Breast epithelium (tissue), 4 donors: ENCODE measurements around the gene CCDC78. TPM values are rescaled to one million over a fixed set of nuclear protein-coding genes. Genes with fewer than 3 reads are reported as not detected.

Source experiments
- DNase-seq, 2 donors: peaks; one replicate each; pipeline ENCODE4 v3.0.0-alpha.2; 2019; ENCODE audit warnings: low spot score in 2 of 2
- H3K27ac ChIP-seq, 2 donors: fragments of 200-600 bp; sonication (generic) in 1 of 2; one replicate each; pipeline ENCODE4 v1.5.1; 2016 to 2019; ENCODE audit warnings: mild to moderate bottlenecking in 1 of 2
- H3K27me3 ChIP-seq, 2 donors: fragments of 200-600 bp; sonication (generic) in 1 of 2; one replicate each; pipeline versions ENCODE4 v1.5.1 to v1.6.0; 2017 to 2019; ENCODE audit warnings: control low read depth in 1 of 2, mild to moderate bottlenecking in 1 of 2
- H3K36me3 ChIP-seq: fragments of 200-600 bp; one replicate; pipeline ENCODE4 v1.5.1; 2019
- H3K4me1 ChIP-seq, 2 donors: fragments of 200-600 bp; sonication (generic); one replicate each; pipeline ENCODE4 v1.5.1; 2016 to 2019; ENCODE audit warnings: control low read depth in 1 of 2
- H3K4me3 ChIP-seq, 3 donors: fragments of 200-600 bp; sonication (generic); 1 replicate in 2 of 3; 2 replicates in 1 of 3; pipeline ENCODE4 v1.5.1; 2016 to 2019; ENCODE audit warnings: mild to moderate bottlenecking in 3 of 3, moderate library complexity in 2 of 3
- H3K9me3 ChIP-seq, 2 donors: fragments of 200-600 bp; sonication (generic) in 1 of 2; one replicate each; pipeline ENCODE4 v1.5.1; 2016 to 2019; ENCODE audit warnings: control low read depth in 1 of 2
- POLR2A ChIP-seq: fragments of 450-650 bp; IDR thresholded peaks from one replicate; pipeline ENCODE4 v1.6.1; 2016; ENCODE audit warnings: antibody characterized with exemption, mild to moderate bottlenecking, moderate library complexity
- POLR2AphosphoS5 ChIP-seq, 3 donors: sonication (generic); formaldehyde crosslinking; IDR thresholded peaks; one replicate each; pipeline ENCODE4 v1.6.1; 2017; ENCODE audit warnings: antibody characterized with exemption in 3 of 3
- intact Hi-C: fragments of 100-400 bp; cut with DNase I; formaldehyde crosslinking; loops from one replicate; pipeline ENCODE4 v1.15.1; 2023; ENCODE audit warnings: low total_unique reads
- total RNA-seq, 3 donors: library from RNA; depleted of rRNA; stranded (reverse); fragments of >200 nt; gene quantifications; one replicate each; pipeline ENCODE4 v1.1.0, GENCODE V29; 2016
- TF ChIP-seq, protein P1 (sequence below), 3 donors: fragments of 450-650 bp; IDR thresholded peaks; one replicate each; pipeline ENCODE4 v1.5.1; 2016 to 2017; ENCODE audit warnings: antibody characterized with exemption in 3 of 3, mild to moderate bottlenecking in 3 of 3, moderate library complexity in 3 of 3

The CCDC78 gene
- total RNA-seq, 3 donors from 2014 or later: 0.48 to 2.9 (median 2.6) TPM

DNA sequence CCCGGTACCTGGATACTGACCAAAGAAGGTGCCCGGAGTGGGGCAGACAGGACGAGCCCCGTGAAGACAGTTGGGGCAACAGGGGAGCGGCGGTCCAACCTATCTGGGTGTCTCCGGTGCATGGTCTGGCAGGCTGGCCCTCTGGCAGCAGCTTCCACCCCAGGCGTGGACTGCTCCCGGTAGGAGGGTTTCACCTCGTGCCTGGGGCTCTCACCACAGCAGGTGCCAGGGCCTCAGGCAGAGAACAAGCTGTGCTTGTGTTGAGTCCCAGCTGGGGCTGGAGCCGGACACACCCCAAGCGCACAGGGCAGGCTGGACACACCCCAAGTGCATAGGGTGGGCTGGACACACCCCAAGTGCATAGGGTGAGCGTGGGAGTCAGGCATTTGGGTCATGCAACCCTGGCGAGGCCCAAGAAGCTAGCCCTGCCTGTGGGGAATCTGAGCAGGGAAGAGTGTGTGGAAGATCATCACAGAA, 19.1 kb downstream of the CCDC78 start:
- intact Hi-C loops: no loop called here
- H3K36me3 ChIP-seq: no peaks in the 10 kb centered on the region
- TF ChIP-seq POLR2A (no peak), POLR2AphosphoS5 (IDR thresholded peaks at IDR 0.05) (no peak)
- TF ChIP-seq, protein P1, sequence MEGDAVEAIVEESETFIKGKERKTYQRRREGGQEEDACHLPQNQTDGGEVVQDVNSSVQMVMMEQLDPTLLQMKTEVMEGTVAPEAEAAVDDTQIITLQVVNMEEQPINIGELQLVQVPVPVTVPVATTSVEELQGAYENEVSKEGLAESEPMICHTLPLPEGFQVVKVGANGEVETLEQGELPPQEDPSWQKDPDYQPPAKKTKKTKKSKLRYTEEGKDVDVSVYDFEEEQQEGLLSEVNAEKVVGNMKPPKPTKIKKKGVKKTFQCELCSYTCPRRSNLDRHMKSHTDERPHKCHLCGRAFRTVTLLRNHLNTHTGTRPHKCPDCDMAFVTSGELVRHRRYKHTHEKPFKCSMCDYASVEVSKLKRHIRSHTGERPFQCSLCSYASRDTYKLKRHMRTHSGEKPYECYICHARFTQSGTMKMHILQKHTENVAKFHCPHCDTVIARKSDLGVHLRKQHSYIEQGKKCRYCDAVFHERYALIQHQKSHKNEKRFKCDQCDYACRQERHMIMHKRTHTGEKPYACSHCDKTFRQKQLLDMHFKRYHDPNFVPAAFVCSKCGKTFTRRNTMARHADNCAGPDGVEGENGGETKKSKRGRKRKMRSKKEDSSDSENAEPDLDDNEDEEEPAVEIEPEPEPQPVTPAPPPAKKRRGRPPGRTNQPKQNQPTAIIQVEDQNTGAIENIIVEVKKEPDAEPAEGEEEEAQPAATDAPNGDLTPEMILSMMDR (IDR thresholded peaks at IDR 0.05): no peak
- no peak overlapping the region for H3K27ac ChIP-seq
- H3K4me1 ChIP-seq: peaks cover 0 to 6% of the 10 kb centered on the region in 2 donors
- H3K27me3 ChIP-seq: peaks cover 24 to 95% of the 10 kb centered on the region in 2 donors
- DNase-seq: no peak
- H3K9me3 ChIP-seq: no peaks in the 10 kb centered on the region
- H3K4me3 ChIP-seq: no peak overlapping the region

DNA sequence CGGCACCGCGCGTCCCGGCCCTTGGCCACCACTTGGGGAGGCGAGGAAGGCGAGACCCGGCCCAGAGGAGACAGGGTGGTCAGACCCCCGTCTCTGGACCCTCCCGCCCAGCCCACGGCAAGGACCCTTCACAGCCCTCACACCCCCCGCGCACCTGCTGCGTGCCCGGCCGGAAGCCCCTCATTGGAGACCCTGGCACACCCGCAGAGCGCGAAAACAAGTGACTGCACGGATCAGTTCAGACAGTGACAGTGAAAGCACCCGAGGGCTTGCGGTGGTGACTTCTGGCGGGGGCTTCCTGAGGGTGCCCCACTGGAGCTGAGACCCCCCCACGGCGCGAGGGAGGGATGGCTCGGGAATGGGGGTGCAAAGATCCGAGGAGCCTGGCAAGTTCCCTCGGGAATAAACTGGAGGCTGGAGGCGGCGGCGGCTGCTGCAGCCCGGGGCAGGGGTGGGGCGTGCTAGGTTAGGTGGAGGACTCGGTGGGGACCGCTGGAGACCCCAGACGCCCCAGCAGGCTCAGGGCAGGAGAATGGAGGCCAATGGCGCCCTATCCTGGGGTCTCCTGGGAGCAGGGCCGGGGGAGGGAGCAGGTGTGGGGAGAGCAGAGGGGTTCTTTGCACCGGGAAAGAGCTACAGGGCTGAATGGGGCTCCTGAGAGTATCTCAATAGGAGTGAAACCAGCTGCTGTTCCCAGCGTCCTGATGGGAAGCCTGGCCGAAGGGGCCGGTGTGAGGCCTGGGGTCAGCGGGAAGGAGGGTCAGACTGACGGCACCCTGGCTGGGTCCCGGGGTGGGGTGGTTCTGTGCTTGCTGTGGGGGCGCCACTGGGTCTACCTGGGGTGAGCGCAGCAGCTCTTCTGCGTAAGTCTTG, 19.8 kb downstream of the CCDC78 start:
- no peak for DNase-seq
- intact Hi-C loops: no loop called here
- H3K4me1 ChIP-seq: peaks cover 0 to 6% of the 10 kb centered on the region in 2 donors
- peaks cover 23 to 95% of the 10 kb centered on the region in 2 donors for H3K27me3 ChIP-seq
- no peak overlapping the region for H3K27ac ChIP-seq
- TF ChIP-seq POLR2AphosphoS5 (IDR thresholded peaks at IDR 0.05) (no peak), POLR2A (no peak)
- TF ChIP-seq, protein P1 (IDR thresholded peaks at IDR 0.05): no peak
- H3K36me3 ChIP-seq: no peaks in the 10 kb centered on the region
- H3K9me3 ChIP-seq: no peaks in the 10 kb centered on the region
- peak overlapping the region in 2 of 3 donors; percentile 27 to 60 for H3K4me3 ChIP-seq

DNA sequence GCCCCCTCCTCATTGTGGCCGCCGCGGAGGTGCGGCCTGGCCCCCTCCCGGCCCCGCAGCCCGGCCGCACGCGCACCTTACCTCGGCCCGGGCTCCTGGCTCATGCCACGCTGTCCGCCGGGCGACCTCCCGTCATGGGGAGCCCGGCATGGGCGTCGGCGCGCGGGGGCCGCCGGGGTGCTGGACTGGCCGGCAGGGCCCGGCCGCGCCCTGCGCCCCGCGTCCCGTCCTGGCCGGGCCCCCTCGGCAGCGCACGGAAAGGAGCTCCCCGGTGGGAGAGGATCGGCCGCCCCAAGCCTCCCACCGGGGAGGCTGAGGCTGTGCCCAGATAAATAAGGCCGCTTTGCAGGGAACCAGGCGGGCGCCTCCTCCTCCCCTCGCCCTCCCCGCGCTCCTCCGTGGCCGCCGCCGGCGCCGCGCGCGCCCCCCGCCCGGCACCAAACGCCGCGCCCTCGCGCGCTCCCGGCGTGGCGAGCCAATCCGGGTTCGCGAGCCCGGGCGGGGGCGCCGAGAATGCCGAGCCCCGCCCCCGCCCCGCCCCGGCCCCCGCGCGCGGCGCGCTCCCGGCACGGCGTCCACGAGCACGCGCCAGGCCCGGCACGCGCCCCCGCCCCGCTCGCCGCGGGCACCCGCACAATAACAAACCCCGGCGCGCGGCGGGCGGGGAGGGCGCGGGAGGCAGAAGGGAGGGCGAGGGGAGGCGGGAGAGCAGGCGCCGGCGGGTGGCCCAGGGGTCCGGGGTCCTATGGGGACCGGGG, 20.6 kb downstream of the CCDC78 start, which contains the start of gene FBXL16:
FBXL16 (minus strand) TSS at position 371 of the 758 bp plus-strand sequence. CDS start 8,396 bp downstream, outside the sequence.
- no peak within 1 kb of the TSS for H3K27ac ChIP-seq

DNA sequence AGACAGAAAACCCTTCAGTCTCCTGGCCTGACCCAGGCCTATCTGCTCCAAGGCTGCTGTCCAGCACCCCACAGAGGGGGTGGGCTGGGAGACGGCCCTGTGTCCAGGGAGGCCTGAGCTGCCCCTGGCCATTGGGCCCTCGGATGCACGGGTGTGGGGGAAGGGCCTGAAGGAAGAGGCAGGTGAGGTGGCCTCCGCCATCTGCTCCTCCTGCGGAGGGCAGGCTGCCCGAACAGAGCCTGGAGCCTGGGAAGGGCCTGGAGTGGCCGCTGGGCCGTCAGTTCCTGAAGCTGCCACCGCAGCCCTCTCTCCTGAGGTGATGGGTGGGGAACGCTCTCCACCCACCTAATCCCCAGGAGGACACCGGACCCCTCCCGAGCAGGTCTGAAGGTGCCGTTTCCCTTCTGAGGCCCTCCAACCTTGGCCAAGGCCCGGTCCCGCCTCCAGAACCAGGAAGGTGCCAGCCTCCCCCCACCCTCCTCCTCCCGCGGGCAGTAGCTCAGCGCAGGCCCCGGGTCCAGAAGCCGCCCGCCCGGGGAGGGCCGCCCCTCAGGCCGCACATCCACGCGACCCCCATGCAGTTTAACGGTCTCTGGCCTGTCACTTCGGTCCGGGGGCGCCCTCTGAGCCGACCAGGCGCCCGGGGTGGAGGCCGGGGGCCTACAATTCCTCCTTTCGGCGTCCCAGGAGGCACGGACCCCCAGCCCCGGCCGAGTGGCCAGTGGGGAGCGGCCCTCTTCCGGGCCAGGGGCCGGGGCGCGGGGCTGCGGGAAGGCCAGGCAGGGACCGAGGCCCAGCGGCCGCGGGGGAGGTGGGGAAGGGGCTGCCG, 21.5 kb downstream of the CCDC78 start:
- DNase-seq: no peak
- peak overlapping the region in 2 of 3 donors; percentile 27 to 60 for H3K4me3 ChIP-seq
- no peak overlapping the region for H3K27ac ChIP-seq
- peaks cover 2 to 6% of the 10 kb centered on the region in 2 donors for H3K4me1 ChIP-seq
- no peaks in the 10 kb centered on the region for H3K9me3 ChIP-seq
- intact Hi-C loops: no loop called here
- H3K27me3 ChIP-seq: peaks cover 23 to 95% of the 10 kb centered on the region in 2 donors
- no peaks in the 10 kb centered on the region for H3K36me3 ChIP-seq
- TF ChIP-seq POLR2A (no peak), POLR2AphosphoS5 (IDR thresholded peaks at IDR 0.05) (no peak)
- TF ChIP-seq, protein P1 (IDR thresholded peaks at IDR 0.05): no peak

More for the DNA sequence above, 20.6 kb downstream of the CCDC78 start, which contains the start of gene FBXL16:
- TF ChIP-seq POLR2AphosphoS5 (IDR thresholded peaks at IDR 0.05): no peak
- intact Hi-C loops: no loop called here
- H3K4me3 ChIP-seq: peak within 1 kb of the TSS in 2 of 3 donors; percentile 27 to 60
- H3K9me3 ChIP-seq: no peaks in the 10 kb centered on the region
- no peaks in the 10 kb centered on the region for H3K36me3 ChIP-seq
- no peak for DNase-seq
- peaks cover 24 to 95% of the 10 kb centered on the region in 2 donors for H3K27me3 ChIP-seq
- peaks cover 2 to 6% of the 10 kb centered on the region in 2 donors for H3K4me1 ChIP-seq

DNA sequence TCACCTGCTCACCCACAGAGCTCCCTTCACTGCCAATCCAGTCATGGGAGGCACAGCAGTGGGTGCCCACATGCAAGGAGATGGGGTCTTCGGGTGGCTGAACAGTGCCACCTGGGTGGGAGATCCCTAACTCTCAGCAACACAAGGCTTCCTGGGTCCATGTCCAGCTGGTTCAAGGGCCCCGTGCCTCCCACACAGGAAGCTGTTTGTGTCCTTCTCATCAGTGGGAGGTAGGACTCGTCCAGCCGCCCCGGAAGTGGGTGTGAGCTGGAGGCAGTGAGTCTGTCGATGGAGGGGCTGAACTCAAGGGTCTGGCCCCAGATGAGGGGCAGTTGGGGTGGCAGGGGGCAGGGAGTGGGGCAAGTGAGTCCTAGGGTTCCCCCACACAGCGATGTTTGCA, 22.2 kb downstream of the CCDC78 start:
- no peaks in the 10 kb centered on the region for H3K9me3 ChIP-seq
- peaks cover 2 to 6% of the 10 kb centered on the region in 2 donors for H3K4me1 ChIP-seq
- no peak overlapping the region for H3K4me3 ChIP-seq
- TF ChIP-seq, protein P1 (IDR thresholded peaks at IDR 0.05): no peak
- no peak for TF ChIP-seq POLR2A
- TF ChIP-seq POLR2AphosphoS5 (IDR thresholded peaks at IDR 0.05): no peak
- no peak overlapping the region for H3K27ac ChIP-seq
- H3K36me3 ChIP-seq: no peaks in the 10 kb centered on the region
- intact Hi-C loops: no loop called here
- H3K27me3 ChIP-seq: peaks cover 18 to 95% of the 10 kb centered on the region in 2 donors
- no peak for DNase-seq
